Aorta (tissue), 5 donors: ENCODE results near the gene CASP3. TPM values are rescaled to one million over a fixed set of nuclear protein-coding genes. Genes with fewer than 3 reads are reported as not detected.
"Not testable (repeated sequence)": the region's sequence is repeated elsewhere in the genome, so short reads cannot be mapped to it uniquely, and the experiment has no call there.

Experiments used
- ATAC-seq: fragments of 200-7000 bp; cut with Tn5 transposase; one replicate; pipeline ENCODE4 v1.9.1; 2022; ENCODE audit warnings: moderate library complexity; ENCODE audit not compliant: low FRiP score
- DNase-seq, 2 donors: peaks; one replicate each; pipeline ENCODE4 v3.0.0-alpha.2; 2020
- H3K27ac ChIP-seq, 2 donors: one replicate each; pipeline ENCODE4 v1.5.1; 2013; ENCODE audit warnings: low read length in 2 of 2, mild to moderate bottlenecking in 2 of 2, moderate library complexity in 2 of 2, control low read depth in 1 of 2, inconsistent platforms in 1 of 2, low read depth in 1 of 2
- H3K27me3 ChIP-seq, 2 donors: one replicate each; pipeline ENCODE4 v1.6.1; 2013; ENCODE audit warnings: control low read depth in 1 of 2, low read length in 1 of 2, mild to moderate bottlenecking in 1 of 2, moderate library complexity in 1 of 2; ENCODE audit not compliant: insufficient read depth in 2 of 2, control insufficient read depth in 1 of 2
- H3K36me3 ChIP-seq, 2 donors: one replicate each; pipeline ENCODE4 v1.6.1; 2013; ENCODE audit warnings: control low read depth in 1 of 2, low read length in 1 of 2, mild to moderate bottlenecking in 1 of 2; ENCODE audit not compliant: insufficient read depth in 2 of 2, control insufficient read depth in 1 of 2
- H3K4me1 ChIP-seq, 2 donors: one replicate each; pipeline ENCODE4 v1.6.1; 2013; ENCODE audit warnings: low read length in 2 of 2, control low read depth in 1 of 2, mild to moderate bottlenecking in 1 of 2, moderate library complexity in 1 of 2; ENCODE audit not compliant: insufficient read depth in 2 of 2, control insufficient read depth in 1 of 2
- H3K4me3 ChIP-seq, 2 donors: one replicate each; pipeline ENCODE4 v1.5.1; 2013; ENCODE audit warnings: low read length in 2 of 2, control low read depth in 1 of 2, mild to moderate bottlenecking in 1 of 2
- H3K9me3 ChIP-seq: one replicate; pipeline ENCODE4 v1.6.1; 2013; ENCODE audit warnings: mild to moderate bottlenecking, low read length; ENCODE audit not compliant: control insufficient read depth
- WGBS, 2 donors: extraction: QIAGEN DNeasy Blood & Tissue Kit; methylation state at CpG; one replicate each; pipeline ENCODE4 v1.1.7; 2013; 5-methylcytosine and 5-hydroxymethylcytosine counted together
- intact Hi-C, 2 donors: fragments of 100-400 bp; cut with DNase I; formaldehyde crosslinking; loops; one replicate each; pipeline versions ENCODE4 v1.14.2 to v1.15.0; 2022
- polyA plus RNA-seq, 2 donors: library from polyadenylated mRNA; stranded (reverse); fragments of 200-250 nt; gene quantifications; one replicate each; pipeline ENCODE4 v1.2.3, GENCODE V29; 2013
- total RNA-seq, 2 donors: library from RNA; stranded (reverse); fragmentation: NEBNext Ultra II Directional; extraction: Animal tissue kit (Norgen Biotek cat#: 25700); gene quantifications; one replicate each; pipeline ENCODE4 v1.2.1, GENCODE V29; 2021
- donor health status: healthy with polysubstance abuse.
- donor health status: Bipolar disorder and iron deficiency.
- donor health status: DM: no; HTN: no; CAD: no.
- donor health status: DM: no; HTN: no; CAD: no.
- donor health status: DM: yes; HTN: yes; CAD: no.

The CASP3 gene
- total and polyA plus RNA-seq, 4 donors: 9.9 to 23.2 (median 18.6) TPM

- ATAC-seq (no peak), DNase-seq (no peak)
- Histone ChIP-seq H3K27me3 (peaks cover 0 to 2% of the 10 kb centered on the region in 2 donors), H3K36me3 (no peaks in the 10 kb centered on the region), H3K27ac (no peak overlapping the region), H3K4me3 (no peak overlapping the region), H3K9me3 (no peaks in the 10 kb centered on the region), H3K4me1 (no peaks in the 10 kb centered on the region)
- intact Hi-C loops: no loop called here
- WGBS, 2 donors: 79 to 81% methylated on average over 7 of the region's 7 CpGs
Observed at GRCh38 chr4:184599492-184600135, 49.6 kb downstream of the CASP3 start.

- no peaks in the 10 kb centered on the region for H3K36me3 ChIP-seq
- no peak overlapping the region for H3K27ac ChIP-seq
- intact Hi-C loops: no loop called here
- no peaks in the 10 kb centered on the region for H3K9me3 ChIP-seq
- 45 to 46% methylated on average over 12 of the region's 12 CpGs for WGBS, 2 donors
- peaks cover 0 to 2% of the 10 kb centered on the region in 2 donors for H3K27me3 ChIP-seq
- DNase-seq (no peak), ATAC-seq (no peak)
- H3K4me3 ChIP-seq: no peak overlapping the region
- no peaks in the 10 kb centered on the region for H3K4me1 ChIP-seq
Observed at GRCh38 chr4:184598753-184599491, 50.3 kb downstream of the CASP3 start.

GRCh38 chr4:184596617-184597185 is 52.5 kb downstream of the CASP3 start:
- DNase-seq (no peak), ATAC-seq (no peak)
- H3K9me3 ChIP-seq: no peaks in the 10 kb centered on the region
- no peak overlapping the region for H3K27ac ChIP-seq
- no peak overlapping the region for H3K4me3 ChIP-seq
- 65 to 66% methylated on average over 5 of the region's 5 CpGs for WGBS, 2 donors
- peaks cover 0 to 2% of the 10 kb centered on the region in 2 donors for H3K27me3 ChIP-seq
- intact Hi-C loops: no loop called here
- H3K4me1 ChIP-seq: no peaks in the 10 kb centered on the region
- H3K36me3 ChIP-seq: no peaks in the 10 kb centered on the region

DNA sequence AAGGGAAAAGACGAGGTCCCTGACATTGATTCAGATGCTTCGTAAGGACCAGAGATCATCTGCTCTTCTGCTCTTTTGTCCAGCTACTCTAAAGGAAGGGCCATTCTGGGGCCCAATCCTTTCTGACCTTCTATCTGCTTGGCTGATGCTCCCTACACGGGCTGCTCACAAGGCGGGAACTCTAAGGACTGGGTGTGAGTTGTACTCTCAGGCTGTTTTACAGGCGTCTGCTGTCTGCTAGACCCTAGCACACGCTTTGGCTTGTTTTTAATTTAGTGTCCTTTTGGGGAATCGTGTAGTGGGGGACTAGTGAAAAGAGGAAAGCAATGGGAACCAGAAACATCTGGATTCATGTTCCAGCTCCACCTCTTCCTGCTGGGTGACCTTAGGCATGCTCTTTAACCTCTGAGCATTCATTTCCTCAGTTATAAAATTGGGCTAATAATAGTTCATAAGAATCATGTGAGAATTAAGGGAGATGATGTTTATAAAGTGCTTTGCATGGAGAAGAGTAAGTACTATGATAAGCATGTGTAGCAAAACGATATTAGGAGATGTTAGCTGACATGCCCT is 53.1 kb downstream of the CASP3 start:
- ATAC-seq: no peak
- intact Hi-C loops: no loop called here
- 69 to 78% methylated on average over 8 of the region's 8 CpGs for WGBS, 2 donors

GRCh38 chr4:184595430-184595829 is 53.8 kb downstream of the CASP3 start:
- intact Hi-C loops: no loop called here
- H3K27me3 ChIP-seq: peaks cover 0 to 2% of the 10 kb centered on the region in 2 donors
- WGBS, 2 donors: 94% methylated on average over 5 of the region's 5 CpGs
- H3K27ac ChIP-seq: no peak overlapping the region
- DNase-seq: no peak
- no peaks in the 10 kb centered on the region for H3K9me3 ChIP-seq
- no peaks in the 10 kb centered on the region for H3K4me1 ChIP-seq
- no peaks in the 10 kb centered on the region for H3K36me3 ChIP-seq
- no peak for ATAC-seq
- no peak overlapping the region for H3K4me3 ChIP-seq

More for the DNA sequence above, 53.1 kb downstream of the CASP3 start:
- Histone ChIP-seq H3K9me3 (no peaks in the 10 kb centered on the region), H3K27ac (no peak overlapping the region), H3K4me3 (no peak overlapping the region), H3K4me1 (no peaks in the 10 kb centered on the region), H3K27me3 (peaks cover 0 to 2% of the 10 kb centered on the region in 2 donors), H3K36me3 (no peaks in the 10 kb centered on the region)
- no peak for DNase-seq

- Histone ChIP-seq H3K27ac (no peak overlapping the region), H3K9me3 (no peaks in the 10 kb centered on the region), H3K36me3 (no peaks in the 10 kb centered on the region), H3K4me3 (no peak overlapping the region), H3K27me3 (peaks cover 0 to 2% of the 10 kb centered on the region in 2 donors), H3K4me1 (no peaks in the 10 kb centered on the region)
- intact Hi-C loops: no loop called here
- ATAC-seq (no peak), DNase-seq (no peak)
- 90 to 92% methylated on average over 6 of the region's 6 CpGs for WGBS, 2 donors
Observed at GRCh38 chr4:184593461-184593860, 55.8 kb downstream of the CASP3 start.

GRCh38 chr4:184591747-184592270 is 57.4 kb downstream of the CASP3 start:
- DNase-seq, intact Hi-C loops, H3K27me3 ChIP-seq, H3K36me3 ChIP-seq, ATAC-seq, H3K9me3 ChIP-seq, H3K4me1 ChIP-seq, H3K27ac ChIP-seq, H3K4me3 ChIP-seq: not testable (repeated sequence)
- 96% methylated on average over 35 to 39 of the region's 39 CpGs for WGBS, 2 donors

- Histone ChIP-seq H3K36me3 (no peaks in the 10 kb centered on the region), H3K4me3 (no peak overlapping the region), H3K27me3 (no peaks in the 10 kb centered on the region), H3K9me3 (no peaks in the 10 kb centered on the region), H3K4me1 (no peaks in the 10 kb centered on the region), H3K27ac (no peak overlapping the region)
- ATAC-seq (no peak), DNase-seq (no peak)
- intact Hi-C loops: no loop called here
- WGBS, 2 donors: 78 to 79% methylated on average over 5 of the region's 5 CpGs
Observed at GRCh38 chr4:184591070-184591677, 58.1 kb downstream of the CASP3 start.
